Inflammatory macrophage treated with lipopolysaccharide for 1 hour (primary cell): ENCODE data around the gene HTR1B.

Experiments used
- DNase-seq, 2 donors: peaks; one replicate each; pipeline ENCODE4 v3.0.0-alpha.2; 2020 to 2022

Gene HTR1B

DNA sequence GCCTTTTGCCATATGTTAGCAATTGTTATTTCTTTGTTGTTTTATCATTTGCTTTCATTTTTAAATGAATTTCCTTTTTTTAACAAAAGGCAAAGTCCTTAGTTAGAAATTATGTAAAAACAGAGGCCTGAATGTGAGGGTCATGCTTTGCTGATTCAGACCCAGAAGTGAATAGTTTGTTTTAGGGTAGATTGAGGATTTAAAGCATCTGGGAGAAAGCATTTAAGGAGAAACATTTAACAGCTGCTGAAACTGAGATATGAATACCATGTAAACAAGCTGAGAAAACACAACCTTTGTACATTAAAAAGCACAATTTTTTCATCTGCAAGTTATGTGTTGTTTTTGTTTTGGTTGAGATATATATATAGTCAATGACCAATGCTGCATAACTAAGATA lies 8.0 kb downstream of the HTR1B start:
- DNase-seq = no peak

DNA sequence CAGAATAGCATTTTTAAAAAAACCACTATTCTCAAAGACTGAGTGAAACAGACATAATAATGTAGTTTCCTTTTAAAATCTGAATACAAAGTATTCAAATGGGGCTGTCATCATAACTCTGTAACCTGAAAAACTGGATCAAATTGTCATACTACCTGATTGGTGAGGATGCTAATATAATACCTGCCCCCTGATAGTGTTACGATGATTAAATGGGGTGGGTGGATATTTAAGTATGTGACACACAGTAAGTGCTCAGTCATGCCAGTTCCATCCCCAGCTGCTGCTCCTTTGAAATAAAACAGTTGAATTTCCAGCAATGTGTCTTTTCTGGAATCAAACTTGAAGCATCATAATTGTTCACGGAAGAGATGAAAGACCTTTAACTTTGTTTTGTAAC lies 8.9 kb downstream of the HTR1B start:
- DNase-seq = no peak

DNA sequence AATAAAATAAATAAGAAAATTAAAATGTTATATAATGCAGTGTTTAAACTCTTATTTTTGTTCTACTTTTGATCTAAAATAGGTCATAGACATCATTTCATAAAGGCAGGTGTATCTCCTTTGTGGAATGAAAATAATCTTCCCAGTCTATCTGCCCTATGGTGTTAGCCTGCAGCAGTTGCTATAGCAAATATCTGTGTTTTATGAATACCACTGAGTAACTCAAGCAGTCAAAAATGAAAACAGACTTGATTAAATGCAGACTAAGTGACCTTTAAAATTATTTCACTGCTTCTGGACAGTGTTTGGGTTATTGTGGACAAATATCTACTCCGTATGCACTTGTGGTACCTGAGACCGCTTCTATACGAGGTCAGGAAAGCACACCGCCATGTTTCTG lies 11.8 kb downstream of the HTR1B start:
- no peak for DNase-seq

DNA sequence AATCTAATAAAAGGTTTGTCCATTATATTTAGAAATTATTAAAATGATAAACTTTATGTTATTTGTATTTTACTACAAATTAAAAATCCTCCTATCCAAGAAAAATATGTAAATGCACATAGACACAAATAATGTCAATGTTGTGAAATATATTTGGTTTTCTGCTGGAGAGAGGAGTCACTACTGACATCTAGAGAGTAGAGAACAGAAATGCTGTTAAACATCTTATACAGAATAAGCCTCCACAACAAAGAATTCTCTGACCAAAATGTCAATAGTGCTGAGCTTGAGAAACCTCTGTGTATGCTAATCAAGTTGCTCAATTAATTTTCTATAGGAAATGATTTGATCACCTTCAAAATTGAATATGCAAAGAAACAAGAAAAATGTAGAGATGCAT lies 12.4 kb downstream of the HTR1B start:
- no peak for DNase-seq

DNA sequence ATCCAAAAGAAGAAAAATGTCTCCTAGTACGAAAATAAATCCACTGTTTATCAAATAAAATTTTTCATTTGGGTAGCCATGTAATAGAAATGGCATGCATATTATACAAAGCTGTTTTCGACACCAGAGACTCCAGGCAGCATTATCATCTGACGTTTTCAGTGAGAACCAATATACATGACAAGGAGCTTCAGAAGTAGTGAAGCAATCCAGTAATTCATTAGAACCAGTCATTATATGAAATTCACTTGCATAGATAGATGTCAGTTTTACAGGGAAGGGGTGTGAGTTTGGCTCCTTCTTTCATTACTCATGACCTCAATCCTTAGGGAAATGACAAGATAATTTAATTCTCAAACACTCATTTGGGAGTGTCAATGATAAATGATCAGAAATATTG lies 14.7 kb downstream of the HTR1B start:
- DNase-seq = no peak

DNA sequence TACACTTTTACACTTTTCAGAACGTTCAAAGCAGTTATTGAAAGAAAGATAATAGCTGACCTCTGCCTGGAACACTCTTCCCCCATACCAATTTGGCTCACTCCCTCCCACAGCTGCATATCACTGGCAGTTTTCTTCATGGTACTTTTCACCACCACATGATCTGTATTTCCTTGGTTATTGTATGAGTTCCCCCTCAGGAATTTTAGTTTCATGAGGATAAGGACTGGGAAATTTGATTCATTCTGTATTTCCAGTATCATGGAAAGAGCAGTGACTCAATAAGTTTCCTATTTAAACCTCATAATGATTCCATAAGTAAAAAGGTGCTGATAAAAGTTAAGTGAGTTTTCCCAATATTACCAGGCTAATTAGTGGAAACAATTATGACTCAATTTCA lies 16.0 kb downstream of the HTR1B start:
- DNase-seq = no peak

DNA sequence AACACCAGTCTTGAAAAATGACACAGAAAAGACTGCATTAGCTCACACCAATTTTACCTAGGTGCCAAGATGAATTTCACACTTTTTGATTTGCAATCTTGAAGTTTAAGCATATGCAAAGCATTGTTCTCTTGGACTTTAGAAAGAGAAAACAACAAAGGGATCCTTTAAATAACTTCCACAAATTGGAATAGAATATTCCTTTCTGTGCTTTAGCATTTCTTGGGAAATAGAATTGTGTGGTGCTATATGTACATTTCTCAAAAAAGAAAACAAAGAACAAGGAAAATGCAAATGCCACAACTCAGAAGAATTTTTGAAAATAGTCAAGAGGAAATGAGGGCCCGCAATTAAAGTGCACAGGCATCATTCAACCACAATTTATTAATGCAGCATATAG lies 17.0 kb downstream of the HTR1B start:
- DNase-seq = no peak

DNA sequence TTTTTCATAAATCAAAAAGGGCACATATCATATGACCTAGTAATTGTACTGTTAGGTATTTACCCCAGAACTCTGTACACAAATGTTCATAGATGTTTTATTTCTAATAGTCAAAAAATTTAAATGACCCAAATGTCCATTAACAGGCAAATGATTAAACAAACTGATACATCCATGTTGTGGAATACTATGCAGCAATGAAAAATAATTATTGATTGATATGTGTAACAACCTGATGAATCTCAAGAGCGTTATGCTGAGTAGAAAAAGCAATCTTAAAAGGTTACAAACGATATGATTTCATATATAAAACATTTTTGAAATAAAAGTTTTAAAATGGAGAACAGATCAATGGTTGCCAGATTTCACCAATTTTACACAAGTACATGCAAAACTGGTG lies 18.1 kb downstream of the HTR1B start:
- no peak for DNase-seq

DNA sequence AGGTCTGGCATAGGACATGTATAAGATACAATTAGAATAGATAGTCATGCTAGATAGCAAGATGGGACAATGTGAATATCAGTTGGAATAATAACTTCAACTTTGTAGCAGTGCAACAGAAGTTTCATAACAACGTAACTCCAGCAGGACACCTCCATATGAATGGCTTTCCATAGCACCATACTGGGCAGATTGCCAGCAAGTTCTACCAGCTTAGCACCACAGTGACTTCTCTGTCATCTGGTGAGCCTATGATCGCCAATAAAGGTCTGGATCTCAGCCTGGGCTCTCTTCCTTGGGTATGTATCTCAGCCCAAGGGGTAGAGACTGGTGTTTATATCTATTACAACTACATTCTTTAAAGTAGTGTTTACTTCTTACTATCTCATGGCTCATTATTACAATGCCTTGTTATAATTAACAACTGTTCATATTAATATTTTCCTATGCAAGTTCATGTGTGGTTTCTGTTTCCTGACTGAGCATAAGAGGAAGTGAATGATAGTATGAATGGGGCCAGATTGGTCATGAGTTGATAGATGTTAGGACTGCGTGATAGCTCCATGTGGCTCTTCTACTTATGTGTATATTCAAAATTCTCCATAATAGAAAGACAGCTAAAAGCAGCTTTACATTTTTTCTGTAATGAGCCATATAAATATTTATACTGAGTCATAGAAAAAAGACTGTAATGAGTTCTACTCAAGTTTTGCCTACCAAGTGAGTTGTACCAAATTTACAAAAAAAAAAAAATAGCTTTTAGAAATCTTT lies 22.9 kb downstream of the HTR1B start:
- no peak for DNase-seq

DNA sequence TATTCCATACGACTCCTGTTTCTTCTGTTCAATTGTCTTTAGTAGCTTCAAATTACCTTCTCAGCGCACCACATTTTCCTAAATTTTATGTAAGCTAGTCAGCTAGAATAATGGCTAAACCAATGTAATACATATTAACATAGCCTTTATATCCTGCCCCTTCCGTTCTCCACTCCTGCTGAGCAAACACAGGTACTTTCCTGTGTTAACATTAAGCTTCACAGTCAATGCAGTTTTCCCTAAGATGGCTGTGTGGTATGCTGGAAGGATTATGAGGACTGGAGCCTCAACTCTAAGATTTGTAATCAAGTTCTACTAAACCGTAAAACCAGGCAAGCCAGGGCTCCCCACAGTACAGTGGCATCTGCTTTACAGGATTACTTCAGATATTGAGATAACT lies 29.4 kb downstream of the HTR1B start:
- DNase-seq = no peak

DNA sequence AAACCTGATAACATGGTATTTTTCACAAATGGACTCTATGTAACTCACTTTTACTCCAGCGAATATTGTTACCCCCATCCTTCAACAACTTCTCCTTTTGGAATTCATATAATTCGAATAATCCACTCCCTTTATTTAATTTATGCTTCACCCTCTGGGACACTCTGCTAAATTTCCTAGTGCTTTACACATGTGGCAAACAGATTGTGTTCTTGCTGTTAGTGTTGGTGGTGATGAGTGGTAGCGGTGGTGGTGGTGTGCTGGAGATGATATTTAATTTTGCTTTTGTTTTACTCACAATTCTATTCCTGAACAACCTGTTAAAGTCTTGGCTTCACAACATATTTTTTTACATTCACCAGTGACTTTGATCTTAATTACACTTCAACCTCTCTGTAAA lies 32.8 kb downstream of the HTR1B start:
- no peak for DNase-seq

DNA sequence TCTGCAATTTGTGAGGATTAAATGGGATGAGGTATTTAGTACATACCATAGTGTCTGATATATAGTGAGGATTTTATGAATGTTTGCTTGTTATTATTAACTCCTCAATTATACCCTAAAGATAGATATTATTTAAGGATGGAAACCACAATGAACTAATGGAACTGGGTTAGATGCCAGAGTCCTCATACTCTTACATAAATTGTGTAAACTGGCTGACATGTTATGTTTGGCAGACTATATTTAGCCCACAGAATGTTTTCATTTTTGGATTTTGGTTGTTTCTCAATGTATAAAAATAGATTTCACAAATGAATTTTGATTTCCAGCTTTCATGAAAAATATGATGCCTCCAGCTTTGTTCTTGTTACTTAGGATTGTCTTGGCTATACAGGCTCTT lies 37.6 kb downstream of the HTR1B start:
- DNase-seq = no peak

DNA sequence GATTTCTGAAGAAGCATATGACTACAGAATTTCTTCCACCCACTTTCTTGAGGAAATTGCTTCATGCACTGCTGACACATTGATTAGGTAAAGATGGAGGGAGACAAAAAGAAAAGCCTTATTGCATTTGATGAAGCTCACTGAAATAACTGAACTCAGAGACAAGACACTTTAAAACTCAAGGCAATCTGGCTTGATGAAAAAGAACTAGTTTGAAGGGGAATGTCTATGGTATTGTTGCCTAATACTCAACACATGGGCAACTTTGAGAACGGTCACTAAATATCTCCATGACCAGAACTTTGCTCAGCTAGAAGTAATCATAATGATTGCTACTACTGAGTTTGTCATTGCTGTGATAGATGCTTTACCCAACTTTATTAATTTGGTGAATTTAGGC lies 38.1 kb downstream of the HTR1B start:
- no peak for DNase-seq

DNA sequence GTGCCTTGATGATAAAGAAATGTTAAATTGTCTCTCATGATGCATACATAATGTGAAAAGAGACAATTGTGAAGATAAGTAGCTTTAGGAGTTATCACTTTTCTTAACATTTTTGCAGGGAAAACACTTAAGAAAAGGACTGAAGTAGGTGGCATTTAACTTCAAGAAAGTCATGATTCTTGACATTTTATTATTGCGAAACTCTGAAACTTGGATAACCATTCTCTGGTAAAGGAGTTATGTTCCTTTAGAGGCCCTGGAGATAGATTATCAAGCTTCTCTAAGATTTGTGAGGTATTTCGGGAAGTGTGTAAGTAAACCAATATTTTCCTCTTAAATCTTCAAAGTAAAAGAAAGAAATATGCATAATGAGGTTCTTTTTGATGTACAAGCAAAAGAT lies 38.5 kb downstream of the HTR1B start:
- DNase-seq = no peak

DNA sequence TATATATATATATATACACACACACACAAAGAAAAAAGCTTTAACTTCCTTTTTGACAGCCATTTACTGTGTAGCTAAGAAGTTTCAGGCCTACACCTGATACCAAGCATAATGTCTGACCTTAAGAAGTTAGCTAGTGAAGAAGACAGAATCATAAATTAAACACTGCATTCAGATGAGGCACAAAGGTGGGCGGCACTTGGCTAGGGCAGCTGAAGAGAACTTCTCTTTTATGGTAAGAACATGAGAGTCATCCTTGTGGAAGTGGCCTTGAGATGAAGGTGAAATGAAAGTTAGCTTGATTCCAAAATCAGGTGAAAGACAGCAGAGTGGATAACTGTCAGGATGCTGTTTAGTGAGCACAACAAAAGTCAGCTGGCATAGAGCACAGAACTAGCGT lies 46.5 kb downstream of the HTR1B start:
- DNase-seq = no peak

DNA sequence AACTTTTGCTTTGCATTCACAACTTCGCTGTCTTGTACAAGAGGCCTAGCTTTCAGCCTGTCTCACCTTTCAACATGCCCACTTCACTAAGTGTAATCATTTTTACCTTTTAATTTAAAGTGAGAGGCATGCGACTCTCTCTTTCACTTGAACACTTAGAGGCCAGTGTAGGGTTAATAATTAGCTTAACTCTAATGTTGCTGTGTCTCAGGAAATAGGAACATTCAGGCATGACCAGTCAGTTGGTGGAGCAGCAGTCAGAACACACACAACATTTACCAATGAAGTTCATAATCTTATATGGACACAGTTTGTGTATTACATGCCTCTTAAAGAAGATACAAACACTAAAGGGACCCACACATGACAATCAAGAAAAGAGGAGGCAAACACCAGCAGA lies 47.6 kb downstream of the HTR1B start:
- no peak for DNase-seq
